Breast epithelium (tissue), 4 donors: ENCODE results near the gene SPTLC1. TPM values are rescaled to one million over a fixed set of nuclear protein-coding genes. Genes with fewer than 3 reads are reported as not detected.
"Not testable (repeated sequence)": the region's sequence is repeated elsewhere in the genome, so short reads cannot be mapped to it uniquely, and the experiment has no call there.

Experiments
- DNase-seq, 2 donors: peaks; one replicate each; pipeline ENCODE4 v3.0.0-alpha.2; 2019; ENCODE audit warnings: low spot score in 2 of 2
- H3K27ac ChIP-seq, 2 donors: fragments of 200-600 bp; sonication (generic) in 1 of 2; one replicate each; pipeline ENCODE4 v1.5.1; 2016 to 2019; ENCODE audit warnings: mild to moderate bottlenecking in 1 of 2
- H3K27me3 ChIP-seq, 2 donors: fragments of 200-600 bp; sonication (generic) in 1 of 2; one replicate each; pipeline versions ENCODE4 v1.5.1 to v1.6.0; 2017 to 2019; ENCODE audit warnings: control low read depth in 1 of 2, mild to moderate bottlenecking in 1 of 2
- H3K36me3 ChIP-seq: fragments of 200-600 bp; one replicate; pipeline ENCODE4 v1.5.1; 2019
- H3K4me1 ChIP-seq, 2 donors: fragments of 200-600 bp; sonication (generic); one replicate each; pipeline ENCODE4 v1.5.1; 2016 to 2019; ENCODE audit warnings: control low read depth in 1 of 2
- H3K4me3 ChIP-seq, 3 donors: fragments of 200-600 bp; sonication (generic); 1 replicate in 2 of 3; 2 replicates in 1 of 3; pipeline ENCODE4 v1.5.1; 2016 to 2019; ENCODE audit warnings: mild to moderate bottlenecking in 3 of 3, moderate library complexity in 2 of 3
- H3K9me3 ChIP-seq, 2 donors: fragments of 200-600 bp; sonication (generic) in 1 of 2; one replicate each; pipeline ENCODE4 v1.5.1; 2016 to 2019; ENCODE audit warnings: control low read depth in 1 of 2
- CTCF ChIP-seq, 3 donors: fragments of 450-650 bp; IDR thresholded peaks; one replicate each; pipeline ENCODE4 v1.5.1; 2016 to 2017; ENCODE audit warnings: antibody characterized with exemption in 3 of 3, mild to moderate bottlenecking in 3 of 3, moderate library complexity in 3 of 3
- POLR2A ChIP-seq: fragments of 450-650 bp; IDR thresholded peaks from one replicate; pipeline ENCODE4 v1.6.1; 2016; ENCODE audit warnings: antibody characterized with exemption, mild to moderate bottlenecking, moderate library complexity
- POLR2AphosphoS5 ChIP-seq, 3 donors: sonication (generic); formaldehyde crosslinking; IDR thresholded peaks; one replicate each; pipeline ENCODE4 v1.6.1; 2017; ENCODE audit warnings: antibody characterized with exemption in 3 of 3
- intact Hi-C: fragments of 100-400 bp; cut with DNase I; formaldehyde crosslinking; loops from one replicate; pipeline ENCODE4 v1.15.1; 2023; ENCODE audit warnings: low total_unique reads
- total RNA-seq, 3 donors: library from RNA; depleted of rRNA; stranded (reverse); fragments of >200 nt; gene quantifications; one replicate each; pipeline ENCODE4 v1.1.0, GENCODE V29; 2016

The SPTLC1 gene
- total RNA-seq, 3 donors from 2014 or later = 89.8 to 109 (median 99.7) TPM

DNA sequence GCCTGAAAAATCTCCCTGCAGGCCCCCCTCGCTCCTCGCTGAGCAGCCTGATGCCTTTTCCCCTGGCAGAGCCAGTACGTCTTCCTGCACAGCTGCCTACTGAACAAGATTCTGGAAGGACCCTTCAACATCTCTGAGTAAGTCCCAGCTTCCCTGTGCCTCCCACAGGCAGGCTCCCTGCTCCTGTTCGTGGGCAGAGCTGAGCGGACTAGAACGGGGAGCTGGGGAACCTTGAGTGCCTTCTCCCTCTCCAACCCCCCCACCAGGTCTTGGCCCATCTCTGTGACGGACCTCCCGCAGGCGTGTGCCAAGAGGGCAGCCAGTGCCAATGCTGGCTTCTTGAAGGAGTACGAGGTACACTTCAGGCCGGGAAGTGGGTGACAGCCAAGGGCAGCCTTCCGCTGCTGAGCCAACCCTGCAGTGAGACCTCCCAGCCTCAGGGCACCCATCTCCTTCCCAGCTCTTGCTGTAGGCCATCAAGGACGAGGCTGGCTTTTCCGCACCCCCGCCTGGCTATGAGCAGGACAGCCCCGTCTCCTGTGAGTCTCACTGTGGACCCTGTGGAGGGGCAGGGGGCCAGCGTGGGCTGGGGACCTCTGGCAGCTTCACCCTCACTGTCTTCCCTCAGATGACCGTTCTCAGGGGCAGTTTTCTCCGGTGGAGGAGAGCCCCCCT is 21.1 kb upstream of the SPTLC1 start:
- no peak overlapping the region for H3K4me3 ChIP-seq
- DNase-seq = no peak
- intact Hi-C loops = no loop called here
- no peaks in the 10 kb centered on the region for H3K36me3 ChIP-seq
- no peaks in the 10 kb centered on the region for H3K27me3 ChIP-seq
- peaks cover 3 to 8% of the 10 kb centered on the region in 2 donors for H3K4me1 ChIP-seq
- H3K9me3 ChIP-seq = no peaks in the 10 kb centered on the region
- H3K27ac ChIP-seq = no peak overlapping the region
- TF ChIP-seq CTCF (IDR thresholded peaks at IDR 0.05) = no peak
- TF ChIP-seq POLR2AphosphoS5 (IDR thresholded peaks at IDR 0.05) = no peak

DNA sequence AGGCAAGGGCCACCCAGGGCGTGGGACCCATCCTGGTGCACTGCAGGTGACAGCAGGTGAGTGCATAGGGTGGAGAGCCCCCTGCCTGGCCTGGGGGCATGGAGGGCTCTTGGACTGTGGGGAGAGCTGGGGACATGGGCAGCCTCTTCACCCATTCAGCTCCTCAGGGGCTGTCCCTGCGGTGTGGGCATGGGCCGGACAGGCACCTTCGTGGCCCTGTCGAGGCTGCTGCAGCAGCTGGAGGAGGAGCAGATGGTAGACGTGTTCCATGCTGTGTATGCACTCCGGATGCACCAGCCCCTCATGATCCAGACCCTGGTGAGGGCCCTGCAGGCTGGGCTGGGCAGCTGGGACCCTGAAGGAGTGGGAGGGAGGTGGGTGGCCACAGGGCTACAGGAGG is 20.4 kb upstream of the SPTLC1 start:
- Histone ChIP-seq H3K27ac (no peak overlapping the region), H3K9me3 (no peaks in the 10 kb centered on the region), H3K27me3 (no peaks in the 10 kb centered on the region), H3K36me3 (no peaks in the 10 kb centered on the region), H3K4me3 (no peak overlapping the region), H3K4me1 (peaks cover 2 to 4% of the 10 kb centered on the region in 2 donors)
- no peak for TF ChIP-seq CTCF (IDR thresholded peaks at IDR 0.05)
- TF ChIP-seq POLR2AphosphoS5 (IDR thresholded peaks at IDR 0.05) = no peak
- no peak for TF ChIP-seq POLR2A
- DNase-seq = no peak
- intact Hi-C loops = no loop called here

- Histone ChIP-seq H3K9me3 (no peaks in the 10 kb centered on the region), H3K4me3 (peak overlapping the region in 2 of 3 donors; percentile 32 to 58), H3K36me3 (no peaks in the 10 kb centered on the region), H3K27ac (peak overlapping the region; percentile 4 to 52), H3K27me3 (no peaks in the 10 kb centered on the region), H3K4me1 (no peaks in the 10 kb centered on the region)
- no peak for TF ChIP-seq POLR2A
- peak; percentile 77 to 81 (median 78) for TF ChIP-seq CTCF (IDR thresholded peaks at IDR 0.05)
- intact Hi-C loops = no loop called here
- peak; percentile 63 to 74 for DNase-seq
Measured at GRCh38 chr9:92133949-92134604, 18.9 kb upstream of the SPTLC1 start.

- H3K4me1 ChIP-seq, DNase-seq, intact Hi-C loops, H3K27me3 ChIP-seq, H3K9me3 ChIP-seq, H3K36me3 ChIP-seq, H3K4me3 ChIP-seq, H3K27ac ChIP-seq: not testable (repeated sequence)
Measured at GRCh38 chr9:92132913-92133312, 17.7 kb upstream of the SPTLC1 start.

- TF ChIP-seq POLR2A (no peak), CTCF (IDR thresholded peaks at IDR 0.05) (no peak), POLR2AphosphoS5 (IDR thresholded peaks at IDR 0.05) (no peak)
- Histone ChIP-seq H3K9me3 (no peaks in the 10 kb centered on the region), H3K4me1 (no peaks in the 10 kb centered on the region), H3K36me3 (no peaks in the 10 kb centered on the region), H3K27me3 (no peaks in the 10 kb centered on the region), H3K4me3 (no peak overlapping the region), H3K27ac (no peak overlapping the region)
- no peak for DNase-seq
- intact Hi-C loops = no loop called here
Measured at GRCh38 chr9:92132501-92132900, 17.3 kb upstream of the SPTLC1 start.
